ENCODE results near the gene CCDC71. TPM values are rescaled to one million over a fixed set of nuclear protein-coding genes. Genes with fewer than 3 reads are reported as not detected.

The CCDC71 gene
- total and polyA plus RNA-seq, 2 of the 13 experiments (the other 11 are each of a cell fraction or from before 2014, with no cell fraction given): 9.7 to 14.3 TPM

DNA sequence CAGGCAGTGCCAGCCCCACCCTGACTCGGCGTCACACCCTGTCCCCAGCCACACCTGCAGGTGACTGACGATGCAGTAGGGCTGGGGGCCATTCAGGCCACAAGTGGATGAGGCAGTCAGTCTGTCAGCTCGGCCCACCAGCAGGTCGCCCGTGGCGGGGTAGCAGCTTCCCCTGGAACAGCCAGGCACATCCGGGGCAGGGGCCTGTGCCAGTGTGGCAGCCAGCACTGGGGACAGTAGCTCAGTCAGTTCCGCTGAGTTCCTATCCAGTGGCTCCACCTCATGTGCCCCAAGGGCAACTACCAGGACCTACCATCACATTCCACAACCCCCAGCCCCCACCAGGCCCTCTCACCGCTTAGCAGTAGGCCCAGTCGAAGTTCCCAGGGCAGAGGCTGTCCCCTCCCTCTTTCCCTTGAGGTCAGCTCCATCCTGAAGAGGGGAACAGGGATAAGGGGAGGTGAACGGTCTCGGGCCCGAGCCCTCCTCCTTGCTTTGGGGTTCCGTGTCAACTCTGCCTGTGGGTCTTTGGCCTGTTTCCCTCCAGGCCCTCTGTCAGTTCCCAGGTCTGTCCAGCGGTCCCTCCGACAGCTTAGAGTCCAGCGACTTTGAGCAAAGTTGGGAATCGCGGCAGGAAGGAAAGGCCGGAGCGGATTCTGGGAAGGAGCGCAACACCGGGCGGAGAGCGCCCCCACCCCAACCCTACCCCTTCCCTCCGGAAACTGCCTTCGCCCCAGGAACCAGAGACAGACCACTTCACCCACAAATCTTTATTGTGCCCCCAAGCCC is 33.5 kb downstream of the CCDC71 start, which contains the start of gene LAMB2 (continued):
- no peak for TF ChIP-seq ZNF234 (CRISPR knock-in tag; conservative IDR thresholded peaks at IDR 0.05)
- TF ChIP-seq, protein P1, sequence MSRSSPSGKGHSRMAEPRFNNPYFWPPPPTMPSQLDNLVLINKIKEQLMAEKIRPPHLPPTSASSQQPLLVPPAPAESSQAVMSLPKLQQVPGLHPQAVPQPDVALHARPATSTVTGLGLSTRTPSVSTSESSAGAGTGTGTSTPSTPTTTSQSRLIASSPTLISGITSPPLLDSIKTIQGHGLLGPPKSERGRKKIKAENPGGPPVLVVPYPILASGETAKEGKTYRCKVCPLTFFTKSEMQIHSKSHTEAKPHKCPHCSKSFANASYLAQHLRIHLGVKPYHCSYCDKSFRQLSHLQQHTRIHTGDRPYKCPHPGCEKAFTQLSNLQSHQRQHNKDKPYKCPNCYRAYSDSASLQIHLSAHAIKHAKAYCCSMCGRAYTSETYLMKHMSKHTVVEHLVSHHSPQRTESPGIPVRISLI (CRISPR knock-in tag; IDR thresholded peaks at IDR 0.05; ENCODE audit: borderline replicate concordance): 0 out of 2 replicates have a peak, but pooled peaks have one; percentile 19
- TF ChIP-seq IRX3 (CRISPR knock-in tag; IDR thresholded peaks at IDR 0.05; ENCODE audit: borderline replicate concordance, low read depth): peak; percentile 72; the same call in 1 of the 2 replicates
- 0 out of 2 replicates have a peak, but pooled peaks have one; percentile 61 for TF ChIP-seq ZNF510 (CRISPR knock-in tag; IDR thresholded peaks at IDR 0.05; ENCODE audit: low read depth)
- TF ChIP-seq ASH2L (IDR thresholded peaks at IDR 0.05; ENCODE audit: insufficient read length, low read depth, low read length): peak; percentile 72
- no peak for TF ChIP-seq SP1 (IDR thresholded peaks at IDR 0.05)
- no peak for TF ChIP-seq SP1 (CRISPR knock-in tag; IDR thresholded peaks at IDR 0.05)
- no peak for TF ChIP-seq DNMT1 (CRISPR knock-in tag; IDR thresholded peaks at IDR 0.05)
- no peak for TF ChIP-seq ZFP62 (CRISPR knock-in tag; IDR thresholded peaks at IDR 0.05)
- TF ChIP-seq MIER3 (CRISPR knock-in tag; IDR thresholded peaks at IDR 0.05; ENCODE audit: borderline replicate concordance): peak; percentile 34; the same call in 1 of the 2 replicates
- TF ChIP-seq ELF3 (CRISPR knock-in tag; IDR thresholded peaks at IDR 0.05): no peak; the same call in 1 of the 2 replicates
- TF ChIP-seq IKZF4 (CRISPR knock-in tag; IDR thresholded peaks at IDR 0.05; ENCODE audit: borderline replicate concordance, low read depth, not compliant biosample characterization): no peak
- TF ChIP-seq, protein P2, sequence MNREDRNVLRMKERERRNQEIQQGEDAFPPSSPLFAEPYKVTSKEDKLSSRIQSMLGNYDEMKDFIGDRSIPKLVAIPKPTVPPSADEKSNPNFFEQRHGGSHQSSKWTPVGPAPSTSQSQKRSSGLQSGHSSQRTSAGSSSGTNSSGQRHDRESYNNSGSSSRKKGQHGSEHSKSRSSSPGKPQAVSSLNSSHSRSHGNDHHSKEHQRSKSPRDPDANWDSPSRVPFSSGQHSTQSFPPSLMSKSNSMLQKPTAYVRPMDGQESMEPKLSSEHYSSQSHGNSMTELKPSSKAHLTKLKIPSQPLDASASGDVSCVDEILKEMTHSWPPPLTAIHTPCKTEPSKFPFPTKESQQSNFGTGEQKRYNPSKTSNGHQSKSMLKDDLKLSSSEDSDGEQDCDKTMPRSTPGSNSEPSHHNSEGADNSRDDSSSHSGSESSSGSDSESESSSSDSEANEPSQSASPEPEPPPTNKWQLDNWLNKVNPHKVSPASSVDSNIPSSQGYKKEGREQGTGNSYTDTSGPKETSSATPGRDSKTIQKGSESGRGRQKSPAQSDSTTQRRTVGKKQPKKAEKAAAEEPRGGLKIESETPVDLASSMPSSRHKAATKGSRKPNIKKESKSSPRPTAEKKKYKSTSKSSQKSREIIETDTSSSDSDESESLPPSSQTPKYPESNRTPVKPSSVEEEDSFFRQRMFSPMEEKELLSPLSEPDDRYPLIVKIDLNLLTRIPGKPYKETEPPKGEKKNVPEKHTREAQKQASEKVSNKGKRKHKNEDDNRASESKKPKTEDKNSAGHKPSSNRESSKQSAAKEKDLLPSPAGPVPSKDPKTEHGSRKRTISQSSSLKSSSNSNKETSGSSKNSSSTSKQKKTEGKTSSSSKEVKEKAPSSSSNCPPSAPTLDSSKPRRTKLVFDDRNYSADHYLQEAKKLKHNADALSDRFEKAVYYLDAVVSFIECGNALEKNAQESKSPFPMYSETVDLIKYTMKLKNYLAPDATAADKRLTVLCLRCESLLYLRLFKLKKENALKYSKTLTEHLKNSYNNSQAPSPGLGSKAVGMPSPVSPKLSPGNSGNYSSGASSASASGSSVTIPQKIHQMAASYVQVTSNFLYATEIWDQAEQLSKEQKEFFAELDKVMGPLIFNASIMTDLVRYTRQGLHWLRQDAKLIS (CRISPR knock-in tag; IDR thresholded peaks at IDR 0.05): no peak
- TF ChIP-seq ZSCAN20 (CRISPR knock-in tag; IDR thresholded peaks at IDR 0.05; ENCODE audit: borderline replicate concordance): 0 out of 2 replicates have a peak, but pooled peaks have one; percentile 31
- TF ChIP-seq NONO (IDR thresholded peaks at IDR 0.05): no peak
- 0 out of 2 replicates have a peak, but pooled peaks have one; percentile 58 for TF ChIP-seq NONO (CRISPR knock-in tag; conservative IDR thresholded peaks at IDR 0.05)
- TF ChIP-seq ZNF616 (CRISPR knock-in tag; IDR thresholded peaks at IDR 0.05; ENCODE audit: low read depth): no peak
- TF ChIP-seq, protein P3, sequence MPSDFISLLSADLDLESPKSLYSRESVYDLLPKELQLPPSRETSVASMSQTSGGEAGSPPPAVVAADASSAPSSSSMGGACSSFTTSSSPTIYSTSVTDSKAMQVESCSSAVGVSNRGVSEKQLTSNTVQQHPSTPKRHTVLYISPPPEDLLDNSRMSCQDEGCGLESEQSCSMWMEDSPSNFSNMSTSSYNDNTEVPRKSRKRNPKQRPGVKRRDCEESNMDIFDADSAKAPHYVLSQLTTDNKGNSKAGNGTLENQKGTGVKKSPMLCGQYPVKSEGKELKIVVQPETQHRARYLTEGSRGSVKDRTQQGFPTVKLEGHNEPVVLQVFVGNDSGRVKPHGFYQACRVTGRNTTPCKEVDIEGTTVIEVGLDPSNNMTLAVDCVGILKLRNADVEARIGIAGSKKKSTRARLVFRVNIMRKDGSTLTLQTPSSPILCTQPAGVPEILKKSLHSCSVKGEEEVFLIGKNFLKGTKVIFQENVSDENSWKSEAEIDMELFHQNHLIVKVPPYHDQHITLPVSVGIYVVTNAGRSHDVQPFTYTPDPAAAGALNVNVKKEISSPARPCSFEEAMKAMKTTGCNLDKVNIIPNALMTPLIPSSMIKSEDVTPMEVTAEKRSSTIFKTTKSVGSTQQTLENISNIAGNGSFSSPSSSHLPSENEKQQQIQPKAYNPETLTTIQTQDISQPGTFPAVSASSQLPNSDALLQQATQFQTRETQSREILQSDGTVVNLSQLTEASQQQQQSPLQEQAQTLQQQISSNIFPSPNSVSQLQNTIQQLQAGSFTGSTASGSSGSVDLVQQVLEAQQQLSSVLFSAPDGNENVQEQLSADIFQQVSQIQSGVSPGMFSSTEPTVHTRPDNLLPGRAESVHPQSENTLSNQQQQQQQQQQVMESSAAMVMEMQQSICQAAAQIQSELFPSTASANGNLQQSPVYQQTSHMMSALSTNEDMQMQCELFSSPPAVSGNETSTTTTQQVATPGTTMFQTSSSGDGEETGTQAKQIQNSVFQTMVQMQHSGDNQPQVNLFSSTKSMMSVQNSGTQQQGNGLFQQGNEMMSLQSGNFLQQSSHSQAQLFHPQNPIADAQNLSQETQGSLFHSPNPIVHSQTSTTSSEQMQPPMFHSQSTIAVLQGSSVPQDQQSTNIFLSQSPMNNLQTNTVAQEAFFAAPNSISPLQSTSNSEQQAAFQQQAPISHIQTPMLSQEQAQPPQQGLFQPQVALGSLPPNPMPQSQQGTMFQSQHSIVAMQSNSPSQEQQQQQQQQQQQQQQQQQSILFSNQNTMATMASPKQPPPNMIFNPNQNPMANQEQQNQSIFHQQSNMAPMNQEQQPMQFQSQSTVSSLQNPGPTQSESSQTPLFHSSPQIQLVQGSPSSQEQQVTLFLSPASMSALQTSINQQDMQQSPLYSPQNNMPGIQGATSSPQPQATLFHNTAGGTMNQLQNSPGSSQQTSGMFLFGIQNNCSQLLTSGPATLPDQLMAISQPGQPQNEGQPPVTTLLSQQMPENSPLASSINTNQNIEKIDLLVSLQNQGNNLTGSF (CRISPR knock-in tag; IDR thresholded peaks at IDR 0.05): 0 out of 2 replicates have a peak, but pooled peaks have one; percentile 22

Measured in HepG2 (cell line).